Endothelial cell (in vitro differentiated cells): ENCODE data around the gene DOK5. TPM values are rescaled to one million over a fixed set of nuclear protein-coding genes. Genes with fewer than 3 reads are reported as not detected.

Source experiments
- DNase-seq: peaks from one replicate; pipeline ENCODE4 v3.0.0; 2021; ENCODE audit warnings: low spot score
- H3K27ac Mint-ChIP-seq: one replicate; pipeline ENCODE4 v1.8.0; 2021; ENCODE audit warnings: mixed read lengths, inconsistent platforms; ENCODE audit not compliant: unreplicated experiment
- H3K27me3 Mint-ChIP-seq: one replicate; pipeline ENCODE4 v1.8.0; 2021; ENCODE audit warnings: mild to moderate bottlenecking, moderate library complexity, mixed read lengths, inconsistent platforms; ENCODE audit not compliant: unreplicated experiment
- H3K36me3 Mint-ChIP-seq: one replicate; pipeline ENCODE4 v1.8.0; 2021; ENCODE audit warnings: mild to moderate bottlenecking, low read depth, mixed read lengths, inconsistent platforms; ENCODE audit not compliant: unreplicated experiment
- H3K4me1 Mint-ChIP-seq: one replicate; pipeline ENCODE4 v1.8.0; 2021; ENCODE audit warnings: mild to moderate bottlenecking, mixed read lengths, inconsistent platforms; ENCODE audit not compliant: unreplicated experiment
- H3K4me3 Mint-ChIP-seq: one replicate; pipeline ENCODE4 v1.8.0; 2021; ENCODE audit warnings: mild to moderate bottlenecking, mixed read lengths, inconsistent platforms; ENCODE audit not compliant: unreplicated experiment
- H3K9me3 Mint-ChIP-seq: one replicate; pipeline ENCODE4 v1.8.0; 2021; ENCODE audit warnings: mixed read lengths, inconsistent platforms; ENCODE audit not compliant: unreplicated experiment
- total RNA-seq: library from RNA; stranded (reverse); fragmentation: NEBNext Ultra II Directional; extraction: Animal tissue kit (Norgen Biotek cat#: 25700); gene quantifications from one replicate; pipeline ENCODE4 v1.2.1, GENCODE V29; 2021; ENCODE audit not compliant: unreplicated experiment
- TF ChIP-seq, protein P1 (sequence below): fragments of 200-600 bp; sonication (generic); IDR thresholded peaks from one replicate; pipeline ENCODE4 v1.5.0; 2021; ENCODE audit warnings: antibody characterized with exemption; ENCODE audit not compliant: unreplicated experiment

Gene DOK5
- total RNA-seq, 1 donor from 2014 or later = 0.26 TPM

DNA sequence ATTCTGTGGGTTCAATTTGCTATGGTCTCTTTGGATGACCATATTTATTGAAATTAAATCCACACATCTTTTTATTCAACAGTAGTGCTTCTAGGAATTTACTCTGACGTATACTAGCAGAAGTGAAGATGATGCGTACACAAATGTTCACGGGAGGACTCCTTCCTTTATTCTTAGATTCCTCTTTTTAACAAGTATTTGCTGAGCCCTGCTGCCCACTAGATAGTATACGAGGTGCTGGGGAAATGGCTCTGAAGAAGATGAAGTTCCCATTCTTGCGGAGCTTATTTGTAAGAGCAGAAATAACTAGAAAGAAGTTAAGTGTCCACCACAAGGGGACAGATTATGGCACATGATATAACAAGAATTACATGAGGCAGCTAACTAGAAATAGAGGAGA lies 145.2 kb downstream of the DOK5 start:
- H3K36me3 Mint-ChIP-seq = no peaks in the 10 kb centered on the region
- TF ChIP-seq, protein P1, sequence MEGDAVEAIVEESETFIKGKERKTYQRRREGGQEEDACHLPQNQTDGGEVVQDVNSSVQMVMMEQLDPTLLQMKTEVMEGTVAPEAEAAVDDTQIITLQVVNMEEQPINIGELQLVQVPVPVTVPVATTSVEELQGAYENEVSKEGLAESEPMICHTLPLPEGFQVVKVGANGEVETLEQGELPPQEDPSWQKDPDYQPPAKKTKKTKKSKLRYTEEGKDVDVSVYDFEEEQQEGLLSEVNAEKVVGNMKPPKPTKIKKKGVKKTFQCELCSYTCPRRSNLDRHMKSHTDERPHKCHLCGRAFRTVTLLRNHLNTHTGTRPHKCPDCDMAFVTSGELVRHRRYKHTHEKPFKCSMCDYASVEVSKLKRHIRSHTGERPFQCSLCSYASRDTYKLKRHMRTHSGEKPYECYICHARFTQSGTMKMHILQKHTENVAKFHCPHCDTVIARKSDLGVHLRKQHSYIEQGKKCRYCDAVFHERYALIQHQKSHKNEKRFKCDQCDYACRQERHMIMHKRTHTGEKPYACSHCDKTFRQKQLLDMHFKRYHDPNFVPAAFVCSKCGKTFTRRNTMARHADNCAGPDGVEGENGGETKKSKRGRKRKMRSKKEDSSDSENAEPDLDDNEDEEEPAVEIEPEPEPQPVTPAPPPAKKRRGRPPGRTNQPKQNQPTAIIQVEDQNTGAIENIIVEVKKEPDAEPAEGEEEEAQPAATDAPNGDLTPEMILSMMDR = no peak
- H3K27me3 Mint-ChIP-seq = no peaks in the 10 kb centered on the region
- H3K4me3 Mint-ChIP-seq = no peak overlapping the region
- no peak for DNase-seq
- no peaks in the 10 kb centered on the region for H3K9me3 Mint-ChIP-seq
- no peaks in the 10 kb centered on the region for H3K4me1 Mint-ChIP-seq
- no peak overlapping the region for H3K27ac Mint-ChIP-seq

DNA sequence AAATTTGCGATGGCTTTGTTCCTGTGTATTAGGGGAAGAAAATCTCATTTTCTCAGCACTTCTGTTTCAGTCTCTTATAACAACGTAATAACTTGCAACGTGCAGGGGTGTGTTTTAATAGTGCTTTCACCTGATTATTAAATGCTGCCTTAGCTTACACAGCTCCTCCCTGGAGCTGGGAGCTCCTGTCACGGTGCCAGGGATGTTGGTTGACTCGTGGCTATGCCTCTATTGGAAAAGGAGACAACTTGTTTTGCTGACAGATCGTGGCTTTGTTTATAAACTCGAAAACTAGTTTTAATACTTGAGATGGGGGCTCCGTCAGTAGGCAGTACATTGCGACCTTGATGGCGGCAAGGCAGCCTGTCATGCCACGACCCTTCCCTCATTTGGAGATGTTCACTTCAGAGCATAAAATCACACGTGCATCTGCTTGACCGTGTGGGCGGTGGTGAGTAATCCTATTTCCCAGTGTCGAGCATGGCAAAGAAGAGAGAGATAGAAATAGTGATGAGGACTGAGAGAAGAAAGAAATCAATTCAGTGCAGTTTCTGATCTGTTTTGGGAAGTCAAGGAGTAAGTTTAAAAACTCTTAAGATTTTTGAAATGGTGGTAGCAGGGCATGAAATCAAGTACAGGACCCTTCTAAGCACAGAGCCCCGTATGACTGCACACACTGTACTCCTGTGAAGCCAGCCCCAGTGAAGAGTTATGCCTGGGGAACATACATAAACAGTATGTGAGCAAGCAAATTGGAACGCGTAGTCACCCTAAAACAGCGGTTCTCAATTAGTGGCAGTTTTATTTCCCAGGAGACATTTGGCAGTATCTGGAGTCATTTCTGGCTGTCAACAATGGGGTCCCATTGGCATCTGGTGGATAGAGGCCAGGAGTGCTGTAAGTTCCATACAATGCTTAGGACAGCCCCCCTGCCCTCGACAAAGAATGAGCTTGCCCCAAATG lies 147.2 kb downstream of the DOK5 start:
- Mint-ChIP-seq H3K4me1 (no peaks in the 10 kb centered on the region), H3K9me3 (no peaks in the 10 kb centered on the region), H3K27me3 (no peaks in the 10 kb centered on the region), H3K27ac (no peak overlapping the region), H3K4me3 (no peak overlapping the region), H3K36me3 (no peaks in the 10 kb centered on the region)
- TF ChIP-seq, protein P1 = no peak
- DNase-seq = no peak

DNA sequence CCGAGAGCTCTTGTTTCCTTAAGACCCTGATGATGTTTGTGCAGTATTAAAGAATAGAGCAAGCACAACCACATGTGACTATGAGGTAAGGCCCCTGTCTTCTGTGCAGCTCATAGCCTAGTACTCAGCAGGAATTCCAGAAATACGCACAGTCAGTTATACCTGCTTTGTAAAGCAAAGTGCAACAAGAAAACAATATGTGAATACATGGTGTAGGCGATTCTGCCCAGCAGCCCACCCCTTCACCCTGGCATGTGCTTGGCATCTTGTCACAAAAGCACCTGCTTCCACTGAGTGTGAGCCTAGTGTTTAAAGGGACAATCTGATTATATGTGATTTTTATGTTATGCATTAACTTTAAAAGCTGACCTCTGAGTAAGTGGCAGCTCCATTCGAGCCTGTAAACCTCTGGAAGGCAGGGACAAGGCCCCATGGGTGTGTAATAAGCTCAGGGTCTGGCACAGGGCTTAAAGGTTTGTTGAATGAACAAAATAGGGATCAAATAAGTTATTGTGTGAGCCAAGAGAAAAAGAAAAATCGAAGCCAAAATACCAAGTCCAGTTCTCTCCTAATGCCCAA lies 148.7 kb downstream of the DOK5 start:
- H3K27me3 Mint-ChIP-seq = no peaks in the 10 kb centered on the region
- H3K4me3 Mint-ChIP-seq = no peak overlapping the region
- no peak overlapping the region for H3K27ac Mint-ChIP-seq
- TF ChIP-seq, protein P1 = no peak
- no peak for DNase-seq
- H3K4me1 Mint-ChIP-seq = no peaks in the 10 kb centered on the region
- no peaks in the 10 kb centered on the region for H3K36me3 Mint-ChIP-seq
- no peaks in the 10 kb centered on the region for H3K9me3 Mint-ChIP-seq

DNA sequence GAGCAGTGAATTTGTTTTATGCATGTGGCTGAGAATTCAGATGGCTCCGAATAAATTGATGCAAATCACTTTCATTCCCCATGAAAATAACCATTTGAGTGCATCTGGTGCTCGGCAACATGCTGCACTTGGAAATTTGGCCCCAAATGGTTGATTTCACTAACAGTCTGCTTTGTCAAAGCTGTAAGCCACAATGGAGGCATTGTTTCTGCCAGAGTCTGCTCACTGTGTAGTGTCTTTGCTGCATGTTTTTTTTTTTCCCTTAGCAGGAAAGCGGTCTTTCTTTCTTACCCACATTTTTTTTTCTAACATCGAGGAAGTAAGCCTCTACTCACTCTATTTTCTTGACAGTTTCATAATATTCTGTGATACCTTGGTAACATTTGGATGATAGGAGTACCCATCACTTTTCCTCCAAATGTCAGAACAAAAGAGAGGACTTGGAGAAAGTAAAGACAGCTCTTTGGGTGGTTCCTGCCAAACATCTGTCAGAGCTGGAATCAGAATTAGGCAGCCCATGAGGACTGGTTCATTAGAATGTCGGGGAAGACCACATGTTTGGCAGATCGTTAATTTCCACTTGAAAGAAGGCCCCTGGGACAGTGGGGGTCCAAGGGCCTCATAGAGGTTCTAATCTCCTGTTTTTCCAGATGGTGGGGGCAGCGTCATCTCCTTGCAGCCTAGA lies 149.5 kb downstream of the DOK5 start:
- no peak overlapping the region for H3K27ac Mint-ChIP-seq

More for the DNA sequence above, 149.5 kb downstream of the DOK5 start:
- DNase-seq = no peak
- Mint-ChIP-seq H3K4me1 (no peaks in the 10 kb centered on the region), H3K27me3 (no peaks in the 10 kb centered on the region), H3K36me3 (no peaks in the 10 kb centered on the region), H3K4me3 (no peak overlapping the region), H3K9me3 (no peaks in the 10 kb centered on the region)
- TF ChIP-seq, protein P1 = no peak
